HG03025 (cell line): ENCODE data around the gene ST3GAL4.
A peak's percentile ranks its signal among the peaks of the same experiment; 100 is the strongest.

Experiments used
- ATAC-seq: cut with Tn5 transposase; IDR thresholded peaks from one replicate; pipeline ENCODE4 v1.9.1; 2021; ENCODE audit warnings: mild to moderate bottlenecking, moderate library complexity; ENCODE audit not compliant: unreplicated experiment, low FRiP score

ST3GAL4 gene

GRCh38 chr11:126434950-126435335, 79.5 kb downstream of the ST3GAL4 start:
- no peak for ATAC-seq

- no peak for ATAC-seq
These were observed 80.8 kb downstream of the ST3GAL4 start for GRCh38 chr11:126436209-126436755.

DNA sequence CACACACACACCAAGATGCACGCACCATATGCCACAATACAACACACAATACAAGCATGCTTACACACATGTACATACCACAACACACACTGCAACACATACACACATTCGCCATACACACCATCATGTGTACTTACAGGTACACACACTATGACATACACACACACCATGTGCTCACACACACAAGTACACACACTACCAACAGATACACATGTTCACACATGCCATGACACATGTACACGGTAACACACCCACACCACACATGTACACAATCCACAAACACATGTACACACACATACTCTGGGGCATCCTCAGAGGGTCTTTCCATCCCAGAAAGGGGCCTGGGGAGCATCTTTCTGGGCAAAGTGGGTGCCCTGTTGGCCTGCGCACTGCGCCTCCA, 82.2 kb downstream of the ST3GAL4 start:
- no peak for ATAC-seq

GRCh38 chr11:126438272-126438671, 82.8 kb downstream of the ST3GAL4 start:
- no peak for ATAC-seq

DNA sequence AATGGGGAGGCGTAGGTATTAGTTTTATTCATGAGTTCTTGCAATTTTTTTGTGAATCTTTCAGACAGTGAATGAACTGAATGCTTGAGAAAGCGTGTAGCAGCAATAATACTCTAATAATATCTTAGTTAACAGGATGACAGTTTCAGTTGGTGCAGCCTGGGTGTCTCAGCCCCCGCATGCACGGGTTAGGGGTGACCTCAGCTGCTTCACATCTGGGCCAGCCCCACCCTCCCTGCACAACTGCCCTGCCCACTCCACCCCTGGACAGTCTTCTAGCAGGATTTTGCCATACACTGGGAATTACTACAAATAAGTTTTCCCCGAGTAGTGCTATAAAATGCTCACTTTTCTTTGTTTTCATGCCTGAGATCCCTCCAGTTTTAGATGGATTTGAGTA, 83.2 kb downstream of the ST3GAL4 start:
- no peak for ATAC-seq

DNA sequence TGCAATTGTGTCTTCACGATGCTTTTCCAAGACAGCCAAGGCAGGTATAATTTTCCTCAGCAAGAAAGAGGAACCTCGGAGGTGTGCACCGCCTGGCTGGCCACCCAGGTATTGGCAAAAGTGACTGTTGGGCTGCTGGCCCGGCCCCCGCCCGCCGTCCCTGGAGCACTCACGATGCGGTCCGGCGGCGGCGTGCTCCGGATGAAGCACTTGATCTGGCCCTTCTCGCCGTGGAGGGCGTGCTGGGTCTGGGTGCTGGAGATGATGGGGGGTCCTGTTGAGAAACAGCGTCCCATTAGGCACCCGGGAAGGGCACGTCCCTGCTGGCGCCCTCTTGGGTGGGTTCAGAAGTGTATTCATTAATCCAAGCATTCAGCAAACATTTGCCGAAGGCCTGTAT, 84.8 kb downstream of the ST3GAL4 start:
- no peak for ATAC-seq

- peak; percentile 54 for ATAC-seq
These were observed 85.5 kb downstream of the ST3GAL4 start for GRCh38 chr11:126440792-126441514.

GRCh38 chr11:126443120-126443519, 87.6 kb downstream of the ST3GAL4 start:
- ATAC-seq = no peak

GRCh38 chr11:126444072-126444471, 88.6 kb downstream of the ST3GAL4 start:
- ATAC-seq = no peak

- ATAC-seq = no peak
These were observed 91.1 kb downstream of the ST3GAL4 start for GRCh38 chr11:126446581-126446980.

GRCh38 chr11:126450198-126450597, 94.7 kb downstream of the ST3GAL4 start:
- ATAC-seq = no peak

GRCh38 chr11:126450806-126451205, 95.3 kb downstream of the ST3GAL4 start:
- ATAC-seq = no peak

DNA sequence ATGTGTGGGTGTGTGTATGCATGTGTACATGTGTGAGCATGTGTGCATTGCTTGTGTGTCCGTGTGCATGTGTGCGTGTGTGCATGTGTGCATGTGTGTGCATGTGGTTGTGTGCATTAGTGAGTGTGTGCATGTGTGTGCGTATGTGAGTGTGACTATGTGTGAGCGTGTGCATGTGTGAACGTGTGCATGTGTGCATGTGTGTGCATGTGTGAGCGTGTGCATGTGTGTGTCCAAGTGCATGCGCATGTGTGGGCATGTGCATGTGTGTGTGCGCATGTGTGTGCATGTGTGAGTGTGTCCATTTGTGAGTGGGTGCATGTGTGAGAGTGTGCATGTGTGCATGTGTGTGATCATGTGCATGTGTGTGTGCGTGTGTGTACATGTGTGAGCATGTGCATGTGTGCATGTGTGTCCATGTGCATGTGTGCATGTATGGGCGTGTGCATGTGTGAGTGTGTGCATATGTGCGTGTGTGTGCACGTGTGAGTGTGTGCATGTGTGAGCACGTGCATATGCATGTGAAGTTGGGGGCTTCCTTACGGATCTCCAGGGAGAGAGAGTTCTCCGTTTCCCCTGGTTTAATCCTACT, 95.8 kb downstream of the ST3GAL4 start:
- ATAC-seq = no peak

DNA sequence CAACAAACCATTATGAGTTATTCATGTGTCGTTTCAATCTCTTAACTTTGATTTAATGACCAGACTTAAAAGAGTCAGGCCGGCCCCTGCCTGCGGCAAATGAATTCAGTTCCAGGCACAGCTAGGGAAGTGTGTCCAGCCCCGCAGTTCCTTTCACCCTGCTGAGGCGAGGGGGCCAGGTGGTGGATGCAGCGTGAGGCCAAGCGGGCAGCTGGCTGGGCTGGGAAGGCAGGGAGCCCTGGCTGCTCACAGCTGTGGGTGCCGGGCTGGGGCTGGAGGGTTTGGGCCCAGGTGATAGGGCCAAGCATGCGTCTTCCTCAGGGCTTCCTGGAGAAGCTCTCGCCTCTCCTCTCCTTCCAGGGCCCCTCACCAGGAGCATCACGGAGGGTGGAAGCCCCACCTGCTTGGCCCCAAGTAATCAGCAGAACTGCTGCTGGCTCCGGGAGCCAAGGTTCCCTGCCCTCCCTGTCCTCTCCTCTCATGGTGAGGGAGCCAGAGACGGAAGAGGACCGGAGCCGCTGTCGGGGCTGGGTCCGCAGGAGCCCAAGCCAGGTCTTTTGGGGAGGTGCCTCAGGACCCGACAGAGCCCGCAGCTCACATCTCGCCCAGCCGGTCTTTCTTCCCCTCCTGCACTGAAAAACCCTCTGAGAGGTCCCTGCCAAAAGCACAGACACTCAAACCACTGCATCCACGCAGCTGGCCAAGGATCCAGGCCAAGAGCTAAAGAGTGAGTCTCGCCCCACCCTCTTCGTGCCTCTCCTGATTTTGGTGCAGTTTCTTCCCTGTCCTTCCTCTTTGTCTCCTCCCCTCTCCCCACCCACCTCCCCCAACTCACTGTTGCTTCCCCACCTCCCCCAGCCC, 97.0 kb downstream of the ST3GAL4 start:
- no peak for ATAC-seq

GRCh38 chr11:126456089-126456488, 100.6 kb downstream of the ST3GAL4 start:
- no peak for ATAC-seq

DNA sequence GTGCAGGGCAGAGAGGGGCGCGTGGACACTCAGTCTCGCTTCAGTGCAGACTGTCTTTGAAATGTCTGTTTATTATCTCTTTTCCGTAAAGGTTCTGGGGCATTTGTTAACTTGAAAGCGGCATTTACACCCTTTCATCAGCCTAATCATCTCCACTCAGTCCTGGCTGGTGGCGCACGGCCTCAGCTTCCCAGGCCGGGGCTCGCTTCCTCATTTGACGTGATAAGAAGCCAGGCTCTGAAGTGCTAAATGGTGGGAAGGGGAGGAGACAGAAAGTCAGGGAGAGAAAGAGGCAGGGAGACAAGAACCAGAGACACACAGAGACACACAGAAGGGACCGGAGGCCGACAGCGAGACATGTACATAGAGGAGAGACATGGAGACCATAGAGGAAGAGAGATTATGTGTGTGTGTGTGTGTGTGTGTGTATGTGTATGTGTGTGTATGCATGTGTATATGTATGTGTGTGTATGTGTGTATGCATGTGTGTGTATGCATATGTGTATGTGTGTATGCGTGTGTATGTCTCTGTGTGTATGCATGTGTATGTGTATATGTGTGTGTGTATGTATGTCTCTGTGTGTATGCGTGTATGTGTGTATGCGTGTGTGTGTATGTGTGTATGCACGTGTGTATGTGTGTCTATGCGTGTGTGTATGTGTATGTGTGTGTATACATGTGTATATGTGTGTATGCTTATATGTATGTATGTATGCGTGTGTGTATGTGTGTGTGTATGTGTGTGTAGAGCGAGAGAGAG, 101.5 kb downstream of the ST3GAL4 start:
- ATAC-seq = no peak

- no peak for ATAC-seq
These were observed 102.3 kb downstream of the ST3GAL4 start for GRCh38 chr11:126457817-126458216.

GRCh38 chr11:126459691-126460281, 104.3 kb downstream of the ST3GAL4 start:
- ATAC-seq = no peak

GRCh38 chr11:126460417-126461095, 105.1 kb downstream of the ST3GAL4 start:
- no peak for ATAC-seq

- no peak for ATAC-seq
These were observed 105.6 kb downstream of the ST3GAL4 start for GRCh38 chr11:126461096-126461440.
